Testis (tissue), 3 donors: ENCODE measurements around the gene PPHLN1. TPM values are rescaled to one million over a fixed set of nuclear protein-coding genes. Genes with fewer than 3 reads are reported as not detected.

Source experiments
- DNase-seq: peaks from one replicate; pipeline ENCODE4 v3.0.0-alpha.2; 2019
- H3K27ac ChIP-seq, 2 donors: fragments of 200-600 bp; sonication (generic); one replicate each; pipeline ENCODE4 v1.5.1; 2019
- H3K27me3 ChIP-seq: fragments of 200-600 bp; sonication (generic); one replicate; pipeline ENCODE4 v1.5.1; 2019
- H3K36me3 ChIP-seq: fragments of 200-600 bp; sonication (generic); one replicate; pipeline ENCODE4 v1.5.1; 2017; ENCODE audit warnings: low read depth; ENCODE audit errors: missing control alignments
- H3K4me1 ChIP-seq: fragments of 200-600 bp; sonication (generic); one replicate; pipeline ENCODE4 v1.5.1; 2019
- H3K4me3 ChIP-seq, 2 donors: fragments of 200-600 bp; sonication (generic); one replicate each; pipeline ENCODE4 v1.5.1; 2017 to 2019
- H3K9me3 ChIP-seq: fragments of 200-600 bp; sonication (generic); one replicate; pipeline ENCODE4 v1.5.1; 2017
- POLR2A ChIP-seq: fragments of 450-650 bp; IDR thresholded peaks from one replicate; pipeline ENCODE4 v1.6.1; 2017; ENCODE audit warnings: antibody characterized with exemption, mild to moderate bottlenecking, moderate library complexity
- WGBS, 2 donors: methylation state at CpG; one replicate each; pipeline ENCODE4 v1.1.5; 2018; 5-methylcytosine and 5-hydroxymethylcytosine counted together
- intact Hi-C: fragments of 100-400 bp; cut with DNase I; formaldehyde crosslinking; loops from one replicate; pipeline ENCODE4 v1.15.1; 2023; ENCODE audit warnings: low total_unique reads
- polyA plus RNA-seq: library from polyadenylated mRNA; stranded (reverse); fragments of 350-450 nt; fragmentation: Illumina TruSeq; extraction: RNeasy Lipid Tissue Mini Kit (QIAGEN cat#74804); gene quantifications from one replicate; pipeline ENCODE4 v1.2.3, GENCODE V29; 2014; ENCODE audit warnings: low read depth, low replicate concordance; ENCODE audit not compliant: insufficient read depth
- total RNA-seq, 2 donors: library from RNA; depleted of rRNA; stranded (reverse); fragments of >200 nt; gene quantifications; one replicate each; pipeline ENCODE4 v1.2.3, GENCODE V29; 2016
- TF ChIP-seq, protein P1 (sequence below), 3 experiments: fragments of 450-650 bp in 2 of 3; fragments of 200-600 bp in 1 of 3; sonication (generic) in 1 of 3; IDR thresholded peaks; one replicate each; pipeline ENCODE4 v1.5.1; 2016 to 2019; ENCODE audit warnings: antibody characterized with exemption in 3 of 3, mild to moderate bottlenecking in 2 of 3, moderate library complexity in 1 of 3

PPHLN1 gene
- total and polyA plus RNA-seq, 3 donors from 2014 or later: 83.1 to 101 (median 91.7) TPM

DNA sequence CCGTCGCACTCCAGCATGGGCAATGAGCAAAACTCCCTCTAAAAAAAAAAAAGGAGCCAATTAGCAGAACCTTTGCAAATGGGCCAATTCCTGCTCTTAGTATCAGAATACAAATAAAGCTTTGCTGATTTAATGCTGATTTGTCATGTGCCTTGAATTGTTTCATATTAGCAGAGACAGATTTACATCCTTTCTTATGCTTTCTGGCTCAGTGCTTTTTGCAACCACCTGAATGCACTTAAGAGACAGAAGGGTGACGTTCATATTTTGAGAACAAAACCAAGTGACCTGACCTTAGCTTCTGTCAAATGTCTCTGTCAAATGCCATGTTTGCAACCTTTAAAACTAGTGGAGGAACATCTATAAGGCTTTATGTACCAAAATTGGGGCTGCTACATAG lies 44.1 kb upstream of the PPHLN1 start:
- no peak overlapping the region for H3K4me3 ChIP-seq
- intact Hi-C loops: no loop called here
- no peak overlapping the region for H3K27ac ChIP-seq
- no peaks in the 10 kb centered on the region for H3K27me3 ChIP-seq
- no peaks in the 10 kb centered on the region for H3K4me1 ChIP-seq
- TF ChIP-seq POLR2A: no peak
- TF ChIP-seq, protein P1, sequence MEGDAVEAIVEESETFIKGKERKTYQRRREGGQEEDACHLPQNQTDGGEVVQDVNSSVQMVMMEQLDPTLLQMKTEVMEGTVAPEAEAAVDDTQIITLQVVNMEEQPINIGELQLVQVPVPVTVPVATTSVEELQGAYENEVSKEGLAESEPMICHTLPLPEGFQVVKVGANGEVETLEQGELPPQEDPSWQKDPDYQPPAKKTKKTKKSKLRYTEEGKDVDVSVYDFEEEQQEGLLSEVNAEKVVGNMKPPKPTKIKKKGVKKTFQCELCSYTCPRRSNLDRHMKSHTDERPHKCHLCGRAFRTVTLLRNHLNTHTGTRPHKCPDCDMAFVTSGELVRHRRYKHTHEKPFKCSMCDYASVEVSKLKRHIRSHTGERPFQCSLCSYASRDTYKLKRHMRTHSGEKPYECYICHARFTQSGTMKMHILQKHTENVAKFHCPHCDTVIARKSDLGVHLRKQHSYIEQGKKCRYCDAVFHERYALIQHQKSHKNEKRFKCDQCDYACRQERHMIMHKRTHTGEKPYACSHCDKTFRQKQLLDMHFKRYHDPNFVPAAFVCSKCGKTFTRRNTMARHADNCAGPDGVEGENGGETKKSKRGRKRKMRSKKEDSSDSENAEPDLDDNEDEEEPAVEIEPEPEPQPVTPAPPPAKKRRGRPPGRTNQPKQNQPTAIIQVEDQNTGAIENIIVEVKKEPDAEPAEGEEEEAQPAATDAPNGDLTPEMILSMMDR (IDR thresholded peaks at IDR 0.05): no peak
- H3K36me3 ChIP-seq: no peaks in the 10 kb centered on the region
- DNase-seq: no peak
- 65 to 68% methylated on average over 3 of the region's 3 CpGs for WGBS, 2 donors
- H3K9me3 ChIP-seq: no peaks in the 10 kb centered on the region

DNA sequence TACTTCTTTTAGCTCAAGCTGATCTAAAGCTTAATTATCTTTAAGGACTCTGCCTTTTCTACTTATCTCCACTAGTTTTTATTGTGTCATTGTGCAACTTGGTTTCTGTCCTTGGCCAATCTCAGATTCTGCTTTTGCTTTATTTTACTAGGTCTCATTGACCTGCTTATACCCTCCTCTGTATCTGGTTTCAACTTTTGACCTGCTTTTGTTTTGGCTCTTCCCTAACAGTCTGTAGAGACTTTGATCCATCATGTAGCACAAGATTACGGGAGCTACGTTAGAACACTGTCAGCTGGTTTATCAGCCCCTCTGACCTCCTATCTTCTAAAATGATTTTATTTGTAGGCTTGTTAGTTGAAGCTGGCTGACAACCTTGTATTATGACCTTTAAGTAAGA lies 43.7 kb upstream of the PPHLN1 start:
- 50 to 60% methylated on average over 2 of the region's 2 CpGs for WGBS, 2 donors
- intact Hi-C loops: no loop called here

DNA sequence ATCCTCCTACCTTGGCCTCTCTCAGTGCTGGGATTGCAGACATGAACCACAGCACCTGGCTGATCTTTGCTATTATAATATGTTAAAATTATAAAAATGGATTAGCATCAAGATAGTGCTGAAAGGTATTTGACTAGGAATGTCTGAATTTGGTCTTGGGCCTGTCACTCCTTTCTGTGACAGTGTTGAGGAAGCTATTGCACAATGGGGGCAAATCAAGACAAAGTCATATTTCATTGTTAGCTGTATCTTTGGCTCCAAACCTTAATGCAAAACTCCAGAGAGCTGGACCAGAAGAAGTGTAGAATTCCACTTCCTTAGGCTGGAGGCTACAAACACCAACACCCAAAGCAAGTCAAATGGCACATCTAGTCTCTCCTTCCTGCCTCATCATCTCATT lies 42.2 kb upstream of the PPHLN1 start:
- no peaks in the 10 kb centered on the region for H3K9me3 ChIP-seq
- intact Hi-C loops: no loop called here

More for the DNA sequence above, 43.7 kb upstream of the PPHLN1 start:
- no peak for DNase-seq
- H3K36me3 ChIP-seq: no peaks in the 10 kb centered on the region
- TF ChIP-seq POLR2A: no peak
- TF ChIP-seq, protein P1 (IDR thresholded peaks at IDR 0.05): no peak
- H3K4me1 ChIP-seq: no peaks in the 10 kb centered on the region
- no peaks in the 10 kb centered on the region for H3K27me3 ChIP-seq
- no peak overlapping the region for H3K27ac ChIP-seq
- H3K4me3 ChIP-seq: no peak overlapping the region
- no peaks in the 10 kb centered on the region for H3K9me3 ChIP-seq

DNA sequence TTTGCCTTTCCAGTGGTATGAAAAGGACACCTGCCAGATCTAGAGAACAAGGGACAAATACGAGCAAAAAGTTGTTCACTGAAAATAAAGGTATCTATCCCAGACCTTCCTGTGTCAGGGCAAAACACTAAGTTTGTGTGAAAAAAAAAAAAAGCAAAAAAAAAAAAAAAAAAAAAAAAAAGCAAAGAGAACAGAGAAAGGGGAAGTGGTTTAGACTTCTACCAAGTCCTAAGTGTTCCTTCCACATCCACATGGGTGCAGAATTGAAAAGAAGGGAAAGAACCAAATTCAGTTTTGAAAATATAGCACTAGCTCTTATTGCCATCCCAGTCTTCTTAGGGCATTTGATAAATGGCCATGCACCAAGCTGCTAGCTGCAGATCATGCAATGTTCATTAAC lies 41.8 kb upstream of the PPHLN1 start:
- Histone ChIP-seq H3K27ac (no peak overlapping the region), H3K4me3 (no peak overlapping the region)

More for the DNA sequence above, 42.2 kb upstream of the PPHLN1 start:
- TF ChIP-seq, protein P1 (IDR thresholded peaks at IDR 0.05): no peak
- no peak for TF ChIP-seq POLR2A
- H3K4me3 ChIP-seq: no peak overlapping the region
- H3K27ac ChIP-seq: no peak overlapping the region
- H3K36me3 ChIP-seq: no peaks in the 10 kb centered on the region
- DNase-seq: no peak
- H3K4me1 ChIP-seq: no peaks in the 10 kb centered on the region
- no peaks in the 10 kb centered on the region for H3K27me3 ChIP-seq

DNA sequence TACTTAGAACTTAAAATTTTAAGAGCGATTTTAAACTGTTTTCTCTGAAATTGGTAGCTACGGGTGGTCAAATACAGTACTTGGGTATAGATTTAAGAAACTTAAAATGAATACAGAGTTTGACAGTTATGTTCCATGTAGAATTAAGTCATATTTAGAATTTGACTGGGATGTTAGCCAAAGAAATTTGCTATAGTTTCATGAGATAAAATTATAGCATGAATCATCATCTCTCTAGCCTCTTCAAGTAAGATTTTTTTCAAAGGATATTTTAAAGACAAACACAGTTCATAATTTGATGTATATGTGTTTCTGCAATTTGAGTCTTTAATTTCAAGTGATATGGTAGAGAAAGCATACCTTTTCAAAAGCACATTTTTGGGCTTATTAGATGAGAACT lies 41.1 kb upstream of the PPHLN1 start:
- H3K4me1 ChIP-seq: no peaks in the 10 kb centered on the region
- WGBS, 2 donors: 90 to 94% methylated on average over 2 of the region's 2 CpGs

More for the DNA sequence above, 41.8 kb upstream of the PPHLN1 start:
- Histone ChIP-seq H3K27me3 (no peaks in the 10 kb centered on the region), H3K9me3 (no peaks in the 10 kb centered on the region), H3K36me3 (no peaks in the 10 kb centered on the region), H3K4me1 (no peaks in the 10 kb centered on the region)
- intact Hi-C loops: no loop called here
- no peak for DNase-seq
- WGBS, 2 donors: 84 to 89% methylated on average over 1 of the region's 1 CpG
- TF ChIP-seq POLR2A: no peak
- TF ChIP-seq, protein P1 (IDR thresholded peaks at IDR 0.05): no peak

More for the DNA sequence above, 41.1 kb upstream of the PPHLN1 start:
- Histone ChIP-seq H3K27ac (no peak overlapping the region), H3K4me3 (no peak overlapping the region), H3K36me3 (no peaks in the 10 kb centered on the region), H3K9me3 (no peaks in the 10 kb centered on the region), H3K27me3 (no peaks in the 10 kb centered on the region)
- DNase-seq: no peak
- TF ChIP-seq POLR2A: no peak
- TF ChIP-seq, protein P1 (IDR thresholded peaks at IDR 0.05): no peak
- intact Hi-C loops: no loop called here
